Upper lobe of left lung (tissue), 6 donors: ENCODE results near the gene MRPL55. TPM values are rescaled to one million over a fixed set of nuclear protein-coding genes. Genes with fewer than 3 reads are reported as not detected.

Source experiments
- ATAC-seq, 2 donors: fragments of 200-7000 bp; cut with Tn5 transposase; one replicate each; pipeline ENCODE4 v1.9.1; 2022; ENCODE audit warnings: mild to moderate bottlenecking in 2 of 2, moderate library complexity in 2 of 2; ENCODE audit not compliant: low FRiP score in 2 of 2
- DNase-seq, 2 donors: peaks; one replicate each; pipeline ENCODE4 v3.0.0-alpha.2; 2019 to 2020
- H3K27ac ChIP-seq, 4 donors: fragments of 200-600 bp; sonication (generic); one replicate each; pipeline ENCODE4 v1.5.1; 2016 to 2019
- H3K27me3 ChIP-seq, 4 donors: fragments of 200-600 bp; sonication (generic); one replicate each; pipeline ENCODE4 v1.5.1; 2017 to 2019
- H3K36me3 ChIP-seq, 4 donors: fragments of 200-600 bp; sonication (generic); one replicate each; pipeline ENCODE4 v1.5.1; 2016 to 2019
- H3K4me1 ChIP-seq, 4 donors: fragments of 200-600 bp; sonication (generic); one replicate each; pipeline ENCODE4 v1.5.1; 2018 to 2019
- H3K4me3 ChIP-seq, 4 donors: fragments of 200-600 bp; sonication (generic); one replicate each; pipeline ENCODE4 v1.5.1; 2017 to 2019; ENCODE audit warnings: mild to moderate bottlenecking in 2 of 4, moderate library complexity in 1 of 4
- H3K9me3 ChIP-seq, 4 donors: fragments of 200-600 bp; sonication (generic); one replicate each; pipeline ENCODE4 v1.5.1; 2018 to 2019
- CTCF ChIP-seq, 6 experiments: fragments of 450-650 bp in 4 of 6; fragments of 200-600 bp in 2 of 6; sonication (generic) in 2 of 6; IDR thresholded peaks; one replicate each; pipeline ENCODE4 v1.5.1; 2016 to 2019; ENCODE audit warnings: antibody characterized with exemption in 6 of 6
- EP300 ChIP-seq, 4 donors: sonication (generic); formaldehyde crosslinking; IDR thresholded peaks; one replicate each; pipeline ENCODE4 v1.5.1; 2017; ENCODE audit warnings: antibody characterized with exemption in 4 of 4, control low read depth in 2 of 4
- POLR2A ChIP-seq, 4 donors: fragments of 450-650 bp; IDR thresholded peaks; one replicate each; pipeline ENCODE4 v1.5.1; 2016 to 2017; ENCODE audit warnings: antibody characterized with exemption in 4 of 4, mild to moderate bottlenecking in 2 of 4
- POLR2AphosphoS5 ChIP-seq, 2 donors: sonication (generic); formaldehyde crosslinking; IDR thresholded peaks; one replicate each; pipeline ENCODE4 v1.5.1; 2017; ENCODE audit warnings: antibody characterized with exemption in 2 of 2
- WGBS, 2 donors: methylation state at CpG; one replicate each; pipeline ENCODE4 v1.1.5; 2017 to 2018; 5-methylcytosine and 5-hydroxymethylcytosine counted together
- total RNA-seq, 6 donors: library from RNA; depleted of rRNA in 4 of 6; stranded (reverse); fragments of >200 nt in 4 of 6; gene quantifications; one replicate each; pipeline versions ENCODE4 v1.1.0 to v1.2.1, GENCODE V29; 2016 to 2021
- donor health status: DM: no; HTN: no; CAD: no; lungs with moderate emphysema.
- donor health status: DM: no; HTN: yes; CAD: no; lungs with severe emphysema.

Gene MRPL55
- total RNA-seq, 6 donors from 2014 or later: 42.4 to 161 (median 60.1) TPM

- no peaks in the 10 kb centered on the region for H3K27me3 ChIP-seq
- peak overlapping the region; percentile 80 to 96 (median 87) for H3K27ac ChIP-seq
- H3K9me3 ChIP-seq: no peaks in the 10 kb centered on the region
- no peak for ATAC-seq
- DNase-seq: peak in 1 of 2 donors; percentile 66
- WGBS, 2 donors: 49 to 100% methylated on average over 1 to 7 of the region's 7 CpGs
- peak overlapping the region; percentile 8 to 42 (median 32) for H3K4me3 ChIP-seq
- peaks cover 0 to 46% (median 40%) of the 10 kb centered on the region in 4 donors for H3K36me3 ChIP-seq
- H3K4me1 ChIP-seq: peaks cover 43 to 70% (median 64%) of the 10 kb centered on the region in 4 donors
- TF ChIP-seq CTCF (IDR thresholded peaks at IDR 0.05) (no peak), EP300 (IDR thresholded peaks at IDR 0.05) (no peak), POLR2AphosphoS5 (IDR thresholded peaks at IDR 0.05) (no peak), POLR2A (IDR thresholded peaks at IDR 0.05) (no peak)
Measured at GRCh38 chr1:228150120-228150460, 41.0 kb upstream of the MRPL55 start.

GRCh38 chr1:228149406-228150119, 40.5 kb upstream of the MRPL55 start, which contains the start of gene GJC2:
Gene GJC2 (plus strand): TSS chr1:228149930. CDS start chr1:228157759, 7,829 bp downstream.
- peaks cover 0 to 50% (median 40%) of the 10 kb centered on the region in 4 donors for H3K36me3 ChIP-seq
- 58 to 66% methylated on average over 11 to 16 of the region's 17 CpGs for WGBS, 2 donors
- H3K27ac ChIP-seq: peak within 1 kb of the TSS; percentile 80 to 96 (median 87)
- peak; percentile 16 to 43 for ATAC-seq
- no peak for TF ChIP-seq EP300 (IDR thresholded peaks at IDR 0.05)
- peak in 1 of 2 donors; percentile 24 for TF ChIP-seq POLR2AphosphoS5 (IDR thresholded peaks at IDR 0.05)
- no peaks in the 10 kb centered on the region for H3K9me3 ChIP-seq
- peak in 1 of 2 donors; percentile 85 for DNase-seq
- H3K4me1 ChIP-seq: peaks cover 45 to 75% (median 68%) of the 10 kb centered on the region in 4 donors
- no peaks in the 10 kb centered on the region for H3K27me3 ChIP-seq
- H3K4me3 ChIP-seq: peak within 1 kb of the TSS; percentile 8 to 42 (median 32)

GRCh38 chr1:228148935-228149405, 39.9 kb upstream of the MRPL55 start:
- no peak for TF ChIP-seq POLR2A (IDR thresholded peaks at IDR 0.05)
- no peak for TF ChIP-seq POLR2AphosphoS5 (IDR thresholded peaks at IDR 0.05)
- TF ChIP-seq EP300 (IDR thresholded peaks at IDR 0.05): no peak
- no peak for TF ChIP-seq CTCF (IDR thresholded peaks at IDR 0.05)
- Histone ChIP-seq H3K36me3 (peaks cover 0 to 48% (median 40%) of the 10 kb centered on the region in 4 donors), H3K27me3 (no peaks in the 10 kb centered on the region), H3K4me1 (peaks cover 51 to 81% (median 73%) of the 10 kb centered on the region in 4 donors), H3K27ac (peak overlapping the region; percentile 80 to 96 (median 87)), H3K4me3 (peak overlapping the region in 1 of 4 donors; percentile 42), H3K9me3 (no peaks in the 10 kb centered on the region)
- DNase-seq (peak in 1 of 2 donors; percentile 47), ATAC-seq (no peak)
- 28 to 57% methylated on average over 2 to 8 of the region's 8 CpGs for WGBS, 2 donors

- H3K36me3 ChIP-seq: peaks cover 0 to 50% (median 40%) of the 10 kb centered on the region in 4 donors
- TF ChIP-seq POLR2A (IDR thresholded peaks at IDR 0.05) (no peak), EP300 (IDR thresholded peaks at IDR 0.05) (no peak), CTCF (IDR thresholded peaks at IDR 0.05) (no peak), POLR2AphosphoS5 (IDR thresholded peaks at IDR 0.05) (no peak)
- no peak for ATAC-seq
- H3K4me3 ChIP-seq: no peak overlapping the region
- WGBS, 2 donors: 53 to 64% methylated on average over 13 of the region's 18 CpGs
- peak overlapping the region; percentile 80 to 96 (median 87) for H3K27ac ChIP-seq
- peak in 1 of 2 donors; percentile 58 for DNase-seq
- H3K9me3 ChIP-seq: no peaks in the 10 kb centered on the region
- H3K27me3 ChIP-seq: no peaks in the 10 kb centered on the region
- H3K4me1 ChIP-seq: peaks cover 58 to 87% (median 80%) of the 10 kb centered on the region in 4 donors
Measured at GRCh38 chr1:228148196-228148861, 39.2 kb upstream of the MRPL55 start.

GRCh38 chr1:228147768-228148167, 38.7 kb upstream of the MRPL55 start:
- H3K36me3 ChIP-seq: peaks cover 0 to 54% (median 40%) of the 10 kb centered on the region in 4 donors
- H3K9me3 ChIP-seq: no peaks in the 10 kb centered on the region
- H3K4me1 ChIP-seq: peaks cover 63 to 93% (median 85%) of the 10 kb centered on the region in 4 donors
- ATAC-seq (no peak), DNase-seq (no peak)
- H3K27ac ChIP-seq: peak overlapping the region; percentile 80 to 96 (median 87)
- TF ChIP-seq POLR2A (IDR thresholded peaks at IDR 0.05) (no peak), EP300 (IDR thresholded peaks at IDR 0.05) (no peak), POLR2AphosphoS5 (IDR thresholded peaks at IDR 0.05) (no peak), CTCF (IDR thresholded peaks at IDR 0.05) (no peak)
- H3K27me3 ChIP-seq: no peaks in the 10 kb centered on the region
- 83 to 95% methylated on average over 4 of the region's 4 CpGs for WGBS, 2 donors
- H3K4me3 ChIP-seq: no peak overlapping the region
